GM12865 (cell line): Measurements from ENCODE around the gene FKBP5.

ENCODE experiments used
- DNase-seq: peaks from one replicate; pipeline ENCODE4 v3.0.0; 2010; ENCODE audit warnings: low read depth
- H3K4me3 ChIP-seq: 2 replicates; pipeline ENCODE4 v1.5.1; 2011; ENCODE audit warnings: mild to moderate bottlenecking, low read depth, low read length, control low read depth
- TF ChIP-seq, protein P1 (sequence below): IDR thresholded peaks from 2 replicates; pipeline ENCODE4 v1.5.1; 2011; ENCODE audit warnings: low read length, control low read depth, low read depth, inconsistent platforms; ENCODE audit not compliant: insufficient read depth; ENCODE audit errors: missing control alignments

FKBP5 gene

DNA sequence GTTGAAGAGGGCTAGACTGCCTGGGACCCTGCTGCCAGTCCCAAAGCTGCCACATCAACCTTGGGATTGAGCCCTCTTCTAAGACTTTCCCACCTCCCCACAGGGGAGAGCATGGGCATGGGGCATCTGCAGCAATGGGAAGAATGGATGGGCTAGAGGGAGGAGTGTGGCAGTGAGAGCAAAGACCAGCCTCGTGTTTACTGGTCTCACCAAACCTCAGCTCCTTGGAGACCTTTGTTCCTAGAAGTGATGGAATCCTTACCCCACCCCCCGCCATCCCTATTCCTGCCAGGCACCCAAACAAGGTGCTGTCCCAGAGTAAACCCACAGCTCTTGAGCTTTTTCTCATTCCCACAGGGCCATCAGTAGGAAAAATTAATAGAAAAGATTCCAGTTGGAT lies 28.1 kb upstream of the FKBP5 start:
- no peak for DNase-seq
- no peak overlapping the region for H3K4me3 ChIP-seq
- TF ChIP-seq, protein P1, sequence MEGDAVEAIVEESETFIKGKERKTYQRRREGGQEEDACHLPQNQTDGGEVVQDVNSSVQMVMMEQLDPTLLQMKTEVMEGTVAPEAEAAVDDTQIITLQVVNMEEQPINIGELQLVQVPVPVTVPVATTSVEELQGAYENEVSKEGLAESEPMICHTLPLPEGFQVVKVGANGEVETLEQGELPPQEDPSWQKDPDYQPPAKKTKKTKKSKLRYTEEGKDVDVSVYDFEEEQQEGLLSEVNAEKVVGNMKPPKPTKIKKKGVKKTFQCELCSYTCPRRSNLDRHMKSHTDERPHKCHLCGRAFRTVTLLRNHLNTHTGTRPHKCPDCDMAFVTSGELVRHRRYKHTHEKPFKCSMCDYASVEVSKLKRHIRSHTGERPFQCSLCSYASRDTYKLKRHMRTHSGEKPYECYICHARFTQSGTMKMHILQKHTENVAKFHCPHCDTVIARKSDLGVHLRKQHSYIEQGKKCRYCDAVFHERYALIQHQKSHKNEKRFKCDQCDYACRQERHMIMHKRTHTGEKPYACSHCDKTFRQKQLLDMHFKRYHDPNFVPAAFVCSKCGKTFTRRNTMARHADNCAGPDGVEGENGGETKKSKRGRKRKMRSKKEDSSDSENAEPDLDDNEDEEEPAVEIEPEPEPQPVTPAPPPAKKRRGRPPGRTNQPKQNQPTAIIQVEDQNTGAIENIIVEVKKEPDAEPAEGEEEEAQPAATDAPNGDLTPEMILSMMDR, result no peak

DNA sequence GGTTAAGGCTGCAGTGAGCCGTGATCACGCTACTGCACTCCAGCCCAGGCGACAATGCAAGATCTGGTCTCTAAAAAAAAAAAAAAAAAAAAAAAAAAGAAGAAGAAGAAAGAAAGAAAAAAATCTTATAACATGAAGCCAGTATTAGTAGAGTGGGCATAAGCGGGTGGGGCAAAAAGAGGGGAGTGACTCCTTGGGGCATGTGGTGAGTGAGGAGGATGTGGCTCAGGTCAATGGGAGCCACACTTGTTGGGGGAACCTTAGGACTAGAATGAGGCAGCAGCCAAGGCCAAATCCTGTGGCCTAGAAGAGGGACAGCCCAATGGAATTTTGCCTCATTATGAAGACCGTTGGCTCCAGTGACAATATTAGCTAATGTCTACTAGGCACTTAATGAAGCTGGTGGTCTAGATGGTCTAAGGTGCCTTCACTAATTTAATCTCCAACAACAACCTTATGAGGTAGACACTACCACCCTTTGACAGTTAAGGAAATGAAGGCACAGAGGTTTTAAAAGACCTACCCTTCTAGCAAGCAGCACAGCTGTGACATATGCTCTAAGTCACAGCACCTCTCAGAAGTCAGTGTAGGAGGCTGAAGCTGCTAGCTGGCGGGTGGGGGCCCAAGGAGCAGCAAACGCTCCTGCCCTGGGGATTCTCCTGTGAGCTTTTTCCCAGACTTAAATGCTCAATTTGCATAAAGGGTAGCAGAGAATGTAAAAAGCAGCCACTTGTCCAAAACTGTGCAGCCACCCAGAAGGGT lies 24.5 kb upstream of the FKBP5 start:
- no peak overlapping the region for H3K4me3 ChIP-seq
- DNase-seq, result no peak
- TF ChIP-seq, protein P1, result no peak

DNA sequence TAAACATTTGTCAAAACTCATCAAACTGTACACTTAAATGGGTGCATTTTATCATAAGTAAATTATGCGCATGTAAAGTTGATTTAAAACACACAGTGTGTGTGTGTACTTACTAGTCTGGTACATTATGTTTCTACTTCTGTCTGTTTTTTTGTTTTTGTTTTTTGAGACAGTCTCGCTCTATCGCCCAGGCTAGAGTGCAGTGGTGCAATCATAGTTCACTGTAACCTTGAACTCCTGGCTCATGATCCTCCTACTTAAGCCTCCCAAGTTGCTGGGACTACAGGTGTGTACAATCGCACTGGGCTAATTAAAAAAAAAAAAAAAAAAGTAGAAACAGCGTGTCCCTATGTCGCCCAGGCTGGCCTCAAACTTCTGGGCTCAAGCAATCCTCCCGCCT lies 23.0 kb upstream of the FKBP5 start:
- no peak overlapping the region for H3K4me3 ChIP-seq
- DNase-seq, result no peak
- TF ChIP-seq, protein P1, result no peak

DNA sequence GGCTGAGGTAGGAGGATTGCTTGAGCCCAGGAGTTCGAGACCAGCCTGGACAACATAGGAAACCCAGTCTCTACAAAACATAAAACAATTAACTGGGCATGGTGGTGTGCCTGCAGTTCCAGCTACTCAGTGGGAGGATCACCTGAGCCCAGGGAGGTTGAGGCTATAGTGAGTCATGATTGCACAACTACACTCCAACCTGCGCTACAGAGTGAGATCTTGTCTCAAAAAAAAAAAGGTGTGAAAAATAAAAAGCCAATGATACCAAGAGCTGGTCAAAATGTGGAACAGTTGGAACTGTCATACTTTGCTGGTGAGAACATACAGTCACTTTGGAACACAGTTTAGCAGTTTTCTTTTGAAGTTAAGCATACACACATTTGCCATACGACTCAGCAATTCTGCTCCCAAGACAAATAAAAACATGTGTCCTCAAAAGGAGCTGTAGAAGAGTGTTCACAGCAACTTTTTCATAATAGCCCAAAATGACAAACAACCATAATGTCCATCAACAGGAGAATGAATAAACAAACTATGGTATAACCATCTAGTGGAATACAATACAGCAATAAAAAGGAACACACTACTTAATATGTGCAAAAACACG lies 21.6 kb upstream of the FKBP5 start:
- no peak for DNase-seq
- TF ChIP-seq, protein P1, result no peak
- H3K4me3 ChIP-seq, result no peak overlapping the region

DNA sequence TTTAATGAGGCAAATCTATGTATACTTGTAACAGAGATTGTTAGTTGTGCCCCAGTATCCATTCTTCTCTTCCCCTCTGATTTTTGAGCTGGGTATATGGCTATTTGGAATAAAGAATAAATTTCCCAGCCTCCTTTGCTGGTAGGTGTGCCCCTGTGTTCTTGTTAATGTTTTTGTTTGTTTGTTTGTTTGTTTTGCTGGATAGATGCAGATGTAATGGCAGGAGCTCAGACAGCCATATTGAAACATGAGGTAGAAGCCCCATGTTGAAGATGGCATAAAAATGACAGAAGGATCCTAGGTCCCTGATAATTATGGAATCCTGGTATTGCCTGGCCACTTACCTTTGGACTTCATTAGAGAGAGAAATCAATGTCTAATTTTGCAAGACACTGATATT lies 19.9 kb upstream of the FKBP5 start:
- TF ChIP-seq, protein P1, result no peak
- DNase-seq, result no peak

DNA sequence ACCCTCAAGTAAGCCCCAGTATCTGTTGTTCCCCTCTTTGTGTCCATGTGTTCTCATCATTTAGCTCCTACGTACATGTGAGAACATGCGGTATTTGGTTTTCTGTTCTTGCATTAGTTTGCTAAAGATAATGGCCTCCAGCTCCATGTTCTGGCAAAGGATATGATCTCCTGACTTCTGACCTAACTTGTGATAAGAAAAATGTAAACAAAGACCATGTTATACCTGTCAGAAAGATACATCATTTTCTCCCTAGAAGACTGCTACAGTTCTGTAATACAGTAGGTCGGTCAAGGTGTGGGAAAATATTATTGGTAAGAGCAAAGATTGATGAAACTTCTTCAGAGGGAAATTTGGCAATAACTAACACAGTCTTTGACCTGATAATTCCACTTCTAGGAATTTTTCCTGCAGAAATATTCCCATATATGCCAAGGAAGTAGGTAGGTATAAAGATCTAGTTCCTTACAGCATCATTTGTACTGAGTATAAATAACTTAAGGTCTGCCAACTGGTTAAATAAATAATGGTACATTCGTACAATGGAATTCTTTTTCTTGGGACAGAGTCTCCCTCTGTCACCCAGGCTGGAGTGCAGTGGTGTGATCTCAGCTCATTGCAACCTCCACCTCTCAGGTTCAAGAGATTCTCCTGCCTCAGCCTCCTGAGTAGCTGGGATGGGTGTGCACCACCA lies 19.1 kb upstream of the FKBP5 start:
- TF ChIP-seq, protein P1, result no peak
- no peak overlapping the region for H3K4me3 ChIP-seq
- no peak for DNase-seq

More for the DNA sequence above, 19.9 kb upstream of the FKBP5 start:
- H3K4me3 ChIP-seq, result no peak overlapping the region
